H9 (cell line): Measurements from ENCODE around the gene ZNF253. TPM values are rescaled to one million over a fixed set of nuclear protein-coding genes. Genes with fewer than 3 reads are reported as not detected.
"Not testable (repeated sequence)": the region's sequence is repeated elsewhere in the genome, so short reads cannot be mapped to it uniquely, and the experiment has no call there.

Experiments
- DNase-seq: peaks from one replicate; pipeline ENCODE4 v3.0.0-alpha.2; 2017
- H2AFZ ChIP-seq: one replicate; pipeline ENCODE4 v1.6.1; 2013; ENCODE audit warnings: mild to moderate bottlenecking, low read length, control low read depth, moderate library complexity
- H2AK5ac ChIP-seq: 2 replicates; pipeline ENCODE4 v1.6.1; 2013; ENCODE audit warnings: low read length, control low read depth, mixed read lengths; ENCODE audit not compliant: insufficient read length
- H2BK120ac ChIP-seq: one replicate; pipeline ENCODE4 v1.6.1; 2013; ENCODE audit warnings: low read depth, mild to moderate bottlenecking, low read length, control low read depth, inconsistent platforms; ENCODE audit not compliant: poor library complexity, severe bottlenecking
- H2BK12ac ChIP-seq: 2 replicates; pipeline ENCODE4 v1.6.1; 2013; ENCODE audit warnings: low read length, control low read depth, mixed read lengths, low read depth; ENCODE audit not compliant: insufficient read length
- H2BK15ac ChIP-seq: 2 replicates; pipeline ENCODE4 v1.6.1; 2013; ENCODE audit warnings: low read depth, low read length, control low read depth
- H2BK20ac ChIP-seq: one replicate; pipeline ENCODE4 v1.6.1; 2013; ENCODE audit warnings: low read depth, mild to moderate bottlenecking, low read length, control low read depth, inconsistent platforms; ENCODE audit not compliant: poor library complexity, severe bottlenecking
- H2BK5ac ChIP-seq: 2 replicates; pipeline ENCODE4 v1.6.1; 2013; ENCODE audit warnings: low read length, control low read depth, mixed read lengths; ENCODE audit not compliant: insufficient read length
- H3K14ac ChIP-seq: 2 replicates; pipeline ENCODE4 v1.6.1; 2013; ENCODE audit warnings: low read length, control low read depth; ENCODE audit not compliant: insufficient read depth
- H3K18ac ChIP-seq: 2 replicates; pipeline ENCODE4 v1.6.1; 2013; ENCODE audit warnings: low read depth, mild to moderate bottlenecking, mixed read lengths, low read length, control low read depth; ENCODE audit not compliant: insufficient read length
- H3K23ac ChIP-seq: 2 replicates; pipeline ENCODE4 v1.6.1; 2013; ENCODE audit warnings: low read length, control low read depth, mixed read lengths, low read depth; ENCODE audit not compliant: insufficient read length
- H3K23me2 ChIP-seq: 2 replicates; pipeline ENCODE4 v1.6.1; 2013; ENCODE audit warnings: low read depth, mild to moderate bottlenecking, mixed read lengths, low read length, control low read depth; ENCODE audit not compliant: insufficient read length, poor library complexity, severe bottlenecking
- H3K27ac ChIP-seq: 2 replicates; pipeline ENCODE4 v1.5.1; 2013; ENCODE audit warnings: low read length, control low read depth, mixed read lengths, low read depth; ENCODE audit not compliant: insufficient read length
- H3K27me3 ChIP-seq: 2 replicates; pipeline ENCODE4 v1.6.1; 2013; ENCODE audit warnings: low read length, control low read depth, inconsistent platforms; ENCODE audit not compliant: insufficient read depth
- H3K4ac ChIP-seq: 2 replicates; pipeline ENCODE4 v1.6.1; 2013; ENCODE audit warnings: low read depth, mild to moderate bottlenecking, control low read depth, inconsistent platforms, low read length, moderate library complexity
- H3K4me1 ChIP-seq: 2 replicates; pipeline ENCODE4 v1.6.1; 2013; ENCODE audit warnings: low read length, control low read depth, inconsistent platforms; ENCODE audit not compliant: insufficient read depth
- H3K4me2 ChIP-seq: 2 replicates; pipeline ENCODE4 v1.6.1; 2013; ENCODE audit warnings: low read length, control low read depth, mixed read lengths; ENCODE audit not compliant: insufficient read length, insufficient read depth
- H3K56ac ChIP-seq: 2 replicates; pipeline ENCODE4 v1.6.1; 2013; ENCODE audit warnings: low read depth, mild to moderate bottlenecking, mixed read lengths, low read length, control low read depth; ENCODE audit not compliant: insufficient read length
- H3K79me1 ChIP-seq: 2 replicates; pipeline ENCODE4 v1.6.1; 2013; ENCODE audit warnings: low read depth, mild to moderate bottlenecking, moderate library complexity, low read length, control low read depth, inconsistent platforms; ENCODE audit not compliant: insufficient read depth, poor library complexity, severe bottlenecking
- H3K79me2 ChIP-seq: 2 replicates; pipeline ENCODE4 v1.6.1; 2013; ENCODE audit warnings: low read length, control low read depth, inconsistent platforms; ENCODE audit not compliant: insufficient read depth
- H3K9ac ChIP-seq: 2 replicates; pipeline ENCODE4 v1.6.1; 2013; ENCODE audit warnings: low read length, control low read depth, mixed read lengths; ENCODE audit not compliant: insufficient read length; ENCODE audit errors: extremely low read depth
- H3K9me3 ChIP-seq: one replicate; pipeline ENCODE4 v1.6.1; 2013; ENCODE audit warnings: low read depth, low read length, inconsistent platforms; ENCODE audit not compliant: control insufficient read depth
- H3T11ph ChIP-seq: one replicate; pipeline ENCODE4 v1.6.1; 2013; ENCODE audit warnings: mild to moderate bottlenecking, low read length, control low read depth, inconsistent platforms
- H4K20me1 ChIP-seq: one replicate; pipeline ENCODE4 v1.6.1; 2013; ENCODE audit not compliant: control insufficient read depth, insufficient read length, insufficient read depth
- H4K5ac ChIP-seq: 2 replicates; pipeline ENCODE4 v1.6.1; 2013; ENCODE audit warnings: low read depth, mild to moderate bottlenecking, mixed read lengths, low read length, control low read depth; ENCODE audit not compliant: insufficient read length
- H4K8ac ChIP-seq: replicated peaks from 2 replicates; pipeline ENCODE4 v1.6.1; 2013; ENCODE audit warnings: low read length, control low read depth, mixed read lengths, low read depth; ENCODE audit not compliant: insufficient read length
- H4K91ac ChIP-seq: 2 replicates; pipeline ENCODE4 v1.6.1; 2013; ENCODE audit warnings: low read depth, mild to moderate bottlenecking, moderate library complexity, mixed read lengths, low read length, control low read depth; ENCODE audit not compliant: insufficient read length
- H3K27ac Mint-ChIP-seq, 3 experiments: 2 replicates in 2 of 3; 3 replicates in 1 of 3; pipeline ENCODE4 v1.8.0; 2020 to 2021; ENCODE audit warnings: mixed read lengths in 3 of 3, mild to moderate bottlenecking in 1 of 3, moderate library complexity in 1 of 3
- H3K27me3 Mint-ChIP-seq: 2 replicates; pipeline ENCODE4 v1.8.0; 2021; ENCODE audit warnings: low read depth, mild to moderate bottlenecking, moderate library complexity, mixed read lengths
- H3K36me3 Mint-ChIP-seq, 3 experiments: 2 replicates in 2 of 3; 3 replicates in 1 of 3; pipeline ENCODE4 v1.8.0; 2020 to 2021; ENCODE audit warnings: low read depth in 3 of 3, mixed read lengths in 3 of 3; ENCODE audit not compliant: insufficient read depth in 1 of 3
- H3K4me1 Mint-ChIP-seq, 2 experiments: 2 replicates each; pipeline ENCODE4 v1.8.0; 2020; ENCODE audit warnings: mixed read lengths in 2 of 2
- H3K4me3 Mint-ChIP-seq, 2 experiments: 2 replicates in 1 of 2; 3 replicates in 1 of 2; pipeline ENCODE4 v1.8.0; 2020 to 2021; ENCODE audit warnings: mild to moderate bottlenecking in 2 of 2, mixed read lengths in 2 of 2, moderate library complexity in 1 of 2
- H3K9me3 Mint-ChIP-seq, 2 experiments: 2 replicates in 1 of 2; 3 replicates in 1 of 2; pipeline ENCODE4 v1.8.0; 2020; ENCODE audit warnings: mild to moderate bottlenecking in 2 of 2, mixed read lengths in 2 of 2, moderate library complexity in 1 of 2
- whole genome bisulfite sequencing: extraction: QIAGEN DNeasy Blood & Tissue Kit; methylation state at CpG from one replicate; pipeline ENCODE4 v1.1.7; 2013; ENCODE audit warnings: missing lambda C conversion rate, low lambda C conversion rate, mixed read lengths; ENCODE audit not compliant: insufficient read length; ENCODE audit errors: extremely low coverage; 5-methylcytosine and 5-hydroxymethylcytosine counted together
- total RNA-seq: library from RNA; stranded (reverse); gene quantifications from 2 replicates; pipeline ENCODE4 v1.2.1, GENCODE V29; 2021
- TF ChIP-seq, protein P1 (sequence below): fragments of 200-600 bp; sonication (generic); conservative IDR thresholded peaks from 3 replicates; pipeline ENCODE4 v1.8.0; 2021; ENCODE audit warnings: antibody characterized with exemption, mild to moderate bottlenecking

ZNF253 gene
- total RNA-seq, 1 experiment from 2014 or later, result 51.0 TPM

- H3K27me3 ChIP-seq, result no peaks in the 10 kb centered on the region
- H3K9me3 ChIP-seq, result peaks cover 21% of the 10 kb centered on the region
These were observed 18.9 kb downstream of the ZNF253 start for GRCh38 chr19:19884583-19884982.

GRCh38 chr19:19892055-19892941, 26.6 kb downstream of the ZNF253 start:
- not testable (repeated sequence) for H3K14ac ChIP-seq, H3K4me3 Mint-ChIP-seq, H3K4me1 Mint-ChIP-seq, H3K23me2 ChIP-seq, H3K4ac ChIP-seq, H2BK5ac ChIP-seq, H2AK5ac ChIP-seq, H3K18ac ChIP-seq, H3K4me2 ChIP-seq, H3K23ac ChIP-seq, H3K79me2 ChIP-seq, H3K27ac Mint-ChIP-seq, H4K91ac ChIP-seq, H3T11ph ChIP-seq, H2BK12ac ChIP-seq, DNase-seq, H3K27me3 ChIP-seq, H3K4me1 ChIP-seq, H2BK15ac ChIP-seq, H2BK120ac ChIP-seq, H3K79me1 ChIP-seq, H2BK20ac ChIP-seq, H3K56ac ChIP-seq, H3K27ac ChIP-seq, H3K9ac ChIP-seq, H4K8ac ChIP-seq, H2AFZ ChIP-seq, H4K20me1 ChIP-seq, H4K5ac ChIP-seq, H3K27me3 Mint-ChIP-seq
- no CpG with 5 or more reads among the region's 3 CpGs for WGBS
- peaks cover 75 to 87% (median 76%) of the 10 kb centered on the region in 3 experiments for H3K36me3 Mint-ChIP-seq
- peaks cover 54% of the 10 kb centered on the region for H3K9me3 ChIP-seq
- H3K9me3 Mint-ChIP-seq, result peaks cover 83 to 87% of the 10 kb centered on the region in 2 experiments

More at GRCh38 chr19:19884583-19884982, 18.9 kb downstream of the ZNF253 start:
- Histone ChIP-seq H3K27ac (no peak overlapping the region), H4K8ac (no peak overlapping the region), H3K79me1 (peaks cover 2% of the 10 kb centered on the region), H3K4me1 (no peaks in the 10 kb centered on the region), H3K18ac (no peak overlapping the region), H2AFZ (no peak overlapping the region), H2BK20ac (no peak overlapping the region), H4K20me1 (no peaks in the 10 kb centered on the region), H3K14ac (no peak overlapping the region), H2AK5ac (no peak overlapping the region), H3K4me2 (no peak overlapping the region), H4K5ac (no peak overlapping the region), H3K23ac (no peak overlapping the region), H3K23me2 (no peaks in the 10 kb centered on the region), H2BK5ac (no peak overlapping the region), H2BK120ac (no peak overlapping the region), H3K79me2 (peaks cover 5% of the 10 kb centered on the region; the same call in 1 of the 2 replicates), H4K91ac (no peak overlapping the region), H3K56ac (no peak overlapping the region), H3K9ac (no peak overlapping the region), H3K4ac (no peak overlapping the region), H2BK12ac (no peak overlapping the region), H3T11ph (no peak overlapping the region), H2BK15ac (no peak overlapping the region)
- TF ChIP-seq, protein P1, sequence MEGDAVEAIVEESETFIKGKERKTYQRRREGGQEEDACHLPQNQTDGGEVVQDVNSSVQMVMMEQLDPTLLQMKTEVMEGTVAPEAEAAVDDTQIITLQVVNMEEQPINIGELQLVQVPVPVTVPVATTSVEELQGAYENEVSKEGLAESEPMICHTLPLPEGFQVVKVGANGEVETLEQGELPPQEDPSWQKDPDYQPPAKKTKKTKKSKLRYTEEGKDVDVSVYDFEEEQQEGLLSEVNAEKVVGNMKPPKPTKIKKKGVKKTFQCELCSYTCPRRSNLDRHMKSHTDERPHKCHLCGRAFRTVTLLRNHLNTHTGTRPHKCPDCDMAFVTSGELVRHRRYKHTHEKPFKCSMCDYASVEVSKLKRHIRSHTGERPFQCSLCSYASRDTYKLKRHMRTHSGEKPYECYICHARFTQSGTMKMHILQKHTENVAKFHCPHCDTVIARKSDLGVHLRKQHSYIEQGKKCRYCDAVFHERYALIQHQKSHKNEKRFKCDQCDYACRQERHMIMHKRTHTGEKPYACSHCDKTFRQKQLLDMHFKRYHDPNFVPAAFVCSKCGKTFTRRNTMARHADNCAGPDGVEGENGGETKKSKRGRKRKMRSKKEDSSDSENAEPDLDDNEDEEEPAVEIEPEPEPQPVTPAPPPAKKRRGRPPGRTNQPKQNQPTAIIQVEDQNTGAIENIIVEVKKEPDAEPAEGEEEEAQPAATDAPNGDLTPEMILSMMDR, result no peak
- DNase-seq, result no peak
- H3K4me3 Mint-ChIP-seq, result no peak overlapping the region
- no peaks in the 10 kb centered on the region for H3K4me1 Mint-ChIP-seq
- no peak overlapping the region for H3K27ac Mint-ChIP-seq
- no peaks in the 10 kb centered on the region for H3K27me3 Mint-ChIP-seq
- peaks cover 80 to 97% (median 92%) of the 10 kb centered on the region in 3 experiments for H3K36me3 Mint-ChIP-seq
- peaks cover 52 to 76% of the 10 kb centered on the region in 2 experiments for H3K9me3 Mint-ChIP-seq
- no CpG with 5 or more reads among the region's 1 CpG for WGBS
